NCI-H524 treated with DMSO at 0.1 percent for 48 hours (cell line): Measurements from ENCODE around the gene CIROP.

Experiments
- DNase-seq: peaks from one replicate; lab custom pipeline; 2025; lab: John Stamatoyannopoulos, UW

The CIROP gene

DNA sequence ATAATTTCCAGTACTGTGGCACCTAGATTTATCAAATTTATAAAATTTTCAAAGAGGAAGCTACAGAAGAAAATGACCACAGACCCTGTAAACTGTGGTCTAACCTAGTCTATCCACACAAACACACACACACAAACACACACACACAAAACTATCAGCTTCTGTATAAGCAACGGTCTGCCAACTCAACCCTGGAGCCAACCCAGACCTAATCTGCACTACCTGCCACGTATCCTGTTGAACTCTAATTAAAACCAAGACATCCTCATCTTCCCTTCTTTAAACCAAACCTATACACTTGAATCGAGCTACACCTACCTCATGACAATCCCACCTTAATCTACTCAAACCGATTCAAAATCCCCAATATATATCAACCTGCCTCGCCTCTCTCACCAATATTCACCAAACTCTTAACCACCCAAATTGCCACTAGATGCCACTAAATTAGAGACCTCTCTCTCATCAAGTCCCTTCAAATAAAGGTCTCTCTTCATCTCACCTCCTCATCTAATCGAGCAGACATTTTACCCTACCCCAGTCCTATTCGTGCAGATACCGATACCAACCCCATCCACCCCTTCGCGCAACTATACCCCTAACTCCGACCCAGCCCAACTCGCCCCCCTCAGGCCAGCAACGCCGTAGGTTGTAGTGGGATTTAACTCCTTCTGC lies 10.7 kb downstream of the CIROP start:
- no peak for DNase-seq

DNA sequence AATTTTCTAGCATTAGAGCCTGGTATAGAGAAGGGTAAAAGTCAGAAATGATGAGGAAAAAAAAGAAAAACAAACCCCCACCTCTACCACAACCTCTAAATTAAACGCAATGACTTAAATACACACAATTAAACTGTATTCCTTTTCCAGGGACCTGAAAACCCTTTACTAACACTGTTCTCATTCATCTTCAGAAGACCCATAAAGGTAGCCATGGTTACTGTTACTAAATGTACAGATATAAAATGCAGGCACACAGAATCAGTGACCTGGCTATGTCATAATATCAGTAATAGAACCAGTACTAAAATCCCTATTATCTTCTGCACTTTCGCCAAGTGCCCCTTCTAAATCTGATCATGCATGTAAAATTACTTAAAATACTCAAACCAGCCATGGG lies 11.3 kb downstream of the CIROP start:
- no peak for DNase-seq

DNA sequence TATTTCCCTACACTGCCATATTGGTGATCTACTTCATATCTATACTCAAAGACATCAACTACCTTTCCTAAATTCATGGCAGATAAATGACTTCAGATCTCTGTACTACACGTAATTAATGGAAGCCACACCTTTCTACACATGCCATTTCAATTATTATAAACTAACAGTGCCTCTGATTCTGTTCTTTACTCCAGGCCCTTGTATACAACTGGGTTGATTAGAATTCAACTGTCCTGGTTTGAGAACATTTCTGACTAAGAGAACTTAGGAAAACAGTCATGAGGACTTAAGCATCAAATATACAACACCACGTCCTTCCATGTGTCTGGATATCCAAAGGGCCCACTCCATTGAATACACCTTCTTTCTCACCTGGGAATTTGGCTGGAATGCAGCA lies 11.7 kb downstream of the CIROP start:
- DNase-seq, result no peak

DNA sequence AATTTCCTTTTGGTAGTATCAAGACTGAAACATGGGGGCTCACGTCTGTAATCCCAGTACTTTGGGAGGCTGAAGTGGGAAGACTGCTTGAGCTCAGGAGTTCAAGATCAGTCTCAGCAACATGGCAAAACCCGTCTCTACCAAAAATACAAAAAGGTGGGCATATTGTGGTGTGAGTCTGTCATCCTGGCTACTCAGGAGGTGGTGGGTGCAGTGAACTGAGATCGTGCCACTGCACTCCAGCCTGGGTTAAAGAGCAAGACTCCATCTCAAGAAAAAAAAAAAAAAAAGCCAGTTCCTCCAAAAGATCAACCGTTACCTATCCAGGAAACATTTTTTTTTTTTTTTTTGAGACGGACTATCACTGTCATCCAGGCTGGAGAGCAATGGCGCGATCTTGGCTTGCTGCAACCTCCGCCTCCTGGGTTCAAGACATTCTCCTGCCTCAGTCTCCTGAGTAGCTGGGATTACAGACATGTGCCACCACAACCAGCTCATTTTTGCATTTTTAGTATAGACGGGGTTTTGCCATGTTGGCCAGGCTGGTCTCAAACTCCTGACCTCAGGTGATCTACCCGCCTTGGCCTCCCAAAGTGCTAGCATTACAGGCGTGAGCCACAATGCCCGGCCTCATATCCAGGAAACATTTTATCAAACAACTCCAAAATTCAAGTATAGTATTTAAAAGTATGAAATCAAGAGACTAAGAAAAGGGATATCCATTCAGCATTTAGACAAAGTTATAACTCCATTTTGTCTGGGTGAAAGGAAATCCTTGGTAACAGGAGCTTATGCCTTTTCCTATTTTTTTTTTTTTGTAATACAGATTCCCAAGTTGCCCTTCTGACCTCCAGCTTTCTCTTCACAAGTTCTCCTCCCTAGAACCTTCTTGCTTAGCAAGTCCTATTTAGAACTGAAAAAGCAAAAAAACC lies 13.2 kb downstream of the CIROP start:
- DNase-seq, result no peak

DNA sequence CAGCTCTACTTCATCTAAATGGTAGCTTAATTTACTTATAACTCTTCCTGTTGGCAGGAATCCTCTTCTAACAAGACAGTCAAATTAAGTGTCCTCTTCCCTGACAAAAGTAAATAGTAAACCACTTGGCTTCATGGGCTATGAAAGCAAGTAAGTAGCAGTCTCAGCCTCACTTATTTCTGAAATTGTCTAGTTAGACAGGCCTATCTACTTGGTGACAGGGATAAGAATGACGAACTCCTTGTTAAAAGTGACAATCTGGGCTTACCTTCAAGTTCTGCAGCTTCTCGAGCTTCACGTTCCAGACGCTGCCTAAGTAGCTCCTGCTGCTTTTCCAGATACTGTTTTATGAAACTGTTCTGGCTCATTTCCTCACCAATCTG lies 14.5 kb downstream of the CIROP start:
- DNase-seq, result no peak

DNA sequence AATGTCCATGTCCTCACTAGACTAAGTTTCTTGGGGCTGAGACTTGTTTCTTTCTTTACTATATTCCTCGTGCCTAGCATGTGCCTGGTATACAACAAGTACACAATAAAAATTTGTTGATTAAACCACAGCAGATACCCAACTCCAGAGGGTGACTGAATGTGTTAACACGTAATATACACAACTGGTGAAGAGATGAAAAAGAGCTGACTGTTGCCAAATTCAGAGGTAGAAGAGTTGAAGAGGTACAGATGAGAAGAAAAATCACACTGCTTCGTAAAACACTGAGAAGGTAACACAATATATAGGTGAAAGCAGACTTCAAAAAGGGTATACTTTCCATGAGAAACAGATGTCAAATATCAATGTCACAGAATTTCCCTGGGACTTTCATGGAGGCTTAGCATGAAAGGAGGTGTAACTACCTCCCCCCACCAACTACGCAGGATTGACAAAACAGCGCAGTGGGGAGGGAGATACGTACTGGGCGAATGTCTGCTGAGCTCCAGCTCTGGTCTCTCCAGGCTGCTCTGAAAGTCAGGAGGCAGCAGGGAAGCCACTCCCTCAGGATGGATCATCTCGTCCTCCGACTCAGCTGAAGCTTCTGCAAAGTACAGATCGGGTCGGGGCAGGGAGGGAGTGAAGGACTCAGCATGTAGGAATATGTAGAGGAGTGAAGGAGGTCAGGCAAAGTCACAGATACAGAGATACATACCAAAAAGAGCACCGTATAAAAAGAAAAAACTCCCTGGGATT lies 15.1 kb downstream of the CIROP start:
- DNase-seq, result no peak

DNA sequence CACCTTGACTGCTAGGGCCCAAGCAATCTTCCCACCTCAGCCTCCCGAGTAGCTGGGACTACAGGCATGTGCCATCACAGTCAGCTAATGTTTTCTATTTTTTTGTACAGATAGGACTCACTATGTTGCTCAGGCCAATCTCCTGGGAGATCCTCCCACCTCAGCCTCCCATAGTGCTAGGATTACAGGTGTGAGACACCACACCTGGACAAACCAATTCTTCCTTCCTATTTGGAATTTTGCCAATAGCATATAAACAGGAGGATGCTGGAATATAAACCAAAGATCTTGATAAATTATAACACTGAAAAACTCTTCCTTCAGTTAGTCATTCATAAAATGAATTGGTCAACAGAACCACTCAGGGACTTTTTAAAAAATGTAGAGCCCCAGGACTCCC lies 18.2 kb downstream of the CIROP start:
- DNase-seq, result no peak

DNA sequence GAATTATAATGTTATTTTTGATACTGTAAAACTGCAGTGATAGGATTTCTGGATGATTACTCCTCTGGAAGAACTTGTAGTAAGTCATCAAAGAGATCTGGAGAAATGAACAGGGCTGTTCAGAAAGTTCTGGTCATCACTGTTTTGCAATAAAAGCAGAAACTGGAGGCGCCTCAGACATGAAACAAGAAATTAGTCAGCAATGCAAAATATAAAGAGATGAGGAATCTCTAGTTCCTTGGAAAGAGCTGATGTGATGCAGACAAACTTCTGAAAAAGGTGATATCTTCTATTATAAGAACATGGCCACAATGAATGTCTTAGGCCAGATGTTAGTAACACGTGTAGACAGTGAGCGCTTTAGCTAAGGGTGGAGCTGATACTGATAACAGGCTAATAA lies 19.3 kb downstream of the CIROP start:
- no peak for DNase-seq

DNA sequence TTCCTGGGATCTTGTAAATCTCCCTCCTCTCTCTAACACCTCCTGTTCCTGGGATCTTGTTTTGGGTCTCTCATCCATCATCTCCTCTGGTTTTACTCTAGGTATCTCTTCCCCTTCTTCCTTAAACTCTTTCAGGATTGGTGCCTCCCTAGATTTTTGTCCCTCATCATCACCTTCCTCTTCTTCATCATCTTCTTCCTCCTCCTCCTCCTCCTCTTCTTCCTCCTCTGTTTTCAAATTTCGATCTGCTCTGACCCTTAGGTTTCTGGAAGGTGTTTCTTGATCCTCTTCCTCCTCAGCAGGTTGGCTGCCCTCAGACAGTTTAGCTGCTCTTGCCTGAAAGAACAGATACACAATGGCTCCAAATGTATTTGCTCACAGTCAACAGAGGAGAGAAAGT lies 24.3 kb downstream of the CIROP start:
- no peak for DNase-seq

DNA sequence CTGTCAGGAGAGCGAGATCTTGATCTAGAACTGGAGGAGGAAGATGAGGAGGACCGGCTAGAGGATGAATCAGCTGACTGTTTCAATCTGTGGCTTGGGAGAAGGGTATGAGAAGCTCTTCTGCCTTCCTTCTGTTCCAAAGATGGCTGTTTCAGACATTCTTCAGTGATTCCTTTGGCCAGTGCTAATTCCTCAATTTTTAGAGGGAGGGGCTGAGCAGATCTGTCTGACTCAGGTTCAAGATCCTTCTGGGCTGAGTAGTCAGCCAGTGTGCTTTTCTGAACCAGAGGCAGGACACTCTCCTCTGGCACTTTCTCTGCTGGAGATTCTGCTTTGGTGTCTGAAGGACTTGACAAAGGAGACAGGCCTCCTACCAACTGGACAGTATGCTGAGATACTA lies 25.1 kb downstream of the CIROP start:
- no peak for DNase-seq

DNA sequence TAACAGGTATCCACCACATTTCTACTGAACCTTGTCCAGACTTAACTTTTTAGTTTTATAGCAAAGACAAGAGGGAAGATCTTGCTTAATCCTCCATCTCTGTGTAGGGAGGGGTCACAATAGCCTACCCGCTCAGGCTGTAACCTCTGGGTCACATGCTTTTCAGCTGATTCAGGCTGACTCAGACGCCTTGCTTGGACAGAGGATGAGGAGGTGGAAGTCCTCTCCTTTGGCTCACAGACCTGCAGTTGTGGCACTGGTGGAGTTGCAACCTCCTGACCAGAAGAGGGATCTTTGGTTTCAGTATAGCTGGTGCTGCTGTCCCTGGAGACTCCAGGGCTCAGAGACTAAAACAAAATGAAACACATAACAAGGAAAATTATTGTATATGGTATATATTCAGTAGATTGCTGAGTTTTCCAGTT lies 26.1 kb downstream of the CIROP start:
- no peak for DNase-seq

DNA sequence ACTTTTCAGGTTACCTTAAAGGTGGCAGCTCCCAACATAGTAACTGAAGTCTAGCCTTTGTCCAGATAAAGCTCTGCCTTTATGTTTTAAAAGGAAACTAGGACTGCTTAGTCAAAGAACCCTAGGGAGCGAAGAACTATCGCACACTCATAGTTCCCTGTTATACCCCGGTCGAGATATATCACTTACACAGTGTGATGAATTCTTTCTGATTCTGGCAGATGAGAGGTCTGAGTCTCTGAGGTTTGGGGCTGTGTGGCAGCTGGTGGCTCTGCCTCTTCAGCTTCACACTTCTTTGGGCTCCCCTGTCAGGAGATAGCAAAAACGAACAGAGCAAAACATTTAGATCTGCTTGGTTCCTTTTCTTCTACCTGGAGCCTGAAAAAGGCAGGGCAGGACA lies 26.8 kb downstream of the CIROP start:
- no peak for DNase-seq

DNA sequence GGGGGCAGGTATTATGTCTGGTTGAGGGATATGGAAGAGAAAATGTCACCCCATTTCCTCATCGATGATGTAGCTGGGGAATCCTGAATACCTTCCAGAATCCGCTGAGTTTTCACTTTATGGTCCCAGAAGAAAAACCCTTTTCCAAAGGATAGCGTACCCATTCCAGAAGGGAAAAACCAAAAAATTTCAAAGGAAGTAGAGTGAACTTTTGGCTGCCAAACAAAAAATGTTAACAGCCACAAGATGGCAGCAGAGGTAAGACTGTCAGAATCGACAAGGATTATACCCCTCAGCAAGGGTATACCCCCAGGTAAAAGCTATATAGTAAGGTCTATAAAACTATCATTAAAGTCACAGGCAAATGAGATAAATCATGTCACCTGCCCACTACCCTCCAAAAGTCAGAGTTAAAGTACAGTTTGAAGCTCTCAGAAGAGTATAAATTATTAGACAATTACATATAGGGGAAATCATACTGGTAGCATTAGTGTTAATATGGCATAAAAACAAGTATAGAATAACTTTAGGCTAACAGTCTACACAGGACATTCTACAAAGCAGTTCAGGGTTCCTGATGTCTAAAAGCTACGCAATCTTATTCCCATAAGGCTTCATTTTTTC lies 27.9 kb downstream of the CIROP start:
- no peak for DNase-seq

DNA sequence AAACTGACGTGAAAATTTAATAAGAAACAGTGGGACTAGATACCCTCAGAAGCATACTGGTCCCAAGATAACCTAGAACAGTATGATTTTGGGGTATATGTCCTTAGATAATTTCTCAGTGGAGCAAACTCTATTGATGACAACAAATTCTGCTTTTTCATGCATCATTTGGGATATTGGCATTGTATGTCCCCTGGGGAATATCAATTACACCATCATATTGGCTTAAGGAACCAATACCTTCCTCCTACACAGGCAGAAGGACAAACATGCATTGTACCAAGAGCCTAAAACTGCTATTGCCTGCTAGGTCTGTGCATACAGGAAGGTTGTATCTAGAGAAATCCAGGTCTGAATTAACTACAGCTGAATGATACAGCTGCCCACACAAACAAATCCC lies 29.9 kb downstream of the CIROP start:
- DNase-seq, result no peak

DNA sequence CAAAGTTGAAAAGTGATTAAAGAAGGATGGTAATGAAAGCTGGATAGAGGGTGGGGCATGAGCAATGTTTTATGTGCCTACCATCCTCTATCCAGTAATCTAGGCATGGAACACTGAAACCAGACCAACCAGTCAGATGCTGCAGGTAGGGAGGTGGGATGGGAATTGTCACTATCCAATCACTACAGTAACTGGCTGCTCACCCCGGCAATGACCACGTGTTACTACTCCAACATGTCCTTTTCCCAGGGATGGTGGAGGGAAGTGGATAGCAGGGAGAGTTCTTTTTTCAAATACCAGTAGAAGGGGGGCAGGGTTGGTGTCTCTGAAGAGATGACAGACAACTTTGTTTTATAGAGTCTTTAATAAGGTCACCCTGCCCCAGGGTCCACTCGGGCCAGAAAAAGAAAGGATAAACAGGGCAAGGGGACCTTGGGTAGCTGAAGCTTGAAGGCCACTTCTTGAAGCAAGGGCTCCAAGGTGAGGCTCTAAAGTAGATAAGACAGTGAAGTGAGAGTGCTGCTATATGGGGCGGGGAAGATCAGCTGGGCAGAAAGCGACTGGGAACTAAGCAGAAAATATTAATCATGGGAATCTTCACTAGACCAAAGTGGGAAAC lies 32.8 kb downstream of the CIROP start:
- no peak for DNase-seq

DNA sequence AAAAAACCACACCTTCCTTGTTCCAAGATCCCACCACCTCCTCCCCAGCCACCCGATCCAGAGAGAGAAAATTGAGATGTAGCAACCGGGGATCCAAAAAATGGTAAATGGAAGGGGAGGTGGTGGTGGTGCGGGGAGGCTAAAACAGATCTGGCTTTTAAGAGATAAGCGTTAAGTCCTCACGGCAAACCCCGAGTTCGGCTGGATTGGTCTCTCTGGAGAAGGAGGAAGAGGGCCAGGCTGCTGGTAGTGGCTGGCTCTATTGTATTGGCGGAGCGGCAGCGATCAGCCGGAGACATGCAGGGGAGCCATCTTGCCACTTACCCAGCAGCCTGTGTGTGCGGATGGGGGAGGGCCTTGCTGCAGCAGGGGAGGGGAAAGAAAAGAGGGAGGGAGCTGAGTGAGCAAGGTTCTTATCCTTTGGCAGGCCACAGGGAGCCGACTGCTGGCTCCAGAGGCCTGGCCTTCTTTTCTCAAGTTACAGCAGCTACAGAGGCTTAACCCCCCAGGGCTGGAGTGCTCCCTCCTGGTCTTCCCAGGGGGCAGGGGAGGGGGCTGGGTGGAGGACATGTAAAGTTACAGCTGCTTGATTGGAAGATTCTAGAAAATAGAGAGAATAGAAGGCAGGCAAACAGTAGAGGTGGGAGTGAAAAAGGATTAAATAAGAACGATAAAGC lies 33.4 kb downstream of the CIROP start:
- no peak for DNase-seq

DNA sequence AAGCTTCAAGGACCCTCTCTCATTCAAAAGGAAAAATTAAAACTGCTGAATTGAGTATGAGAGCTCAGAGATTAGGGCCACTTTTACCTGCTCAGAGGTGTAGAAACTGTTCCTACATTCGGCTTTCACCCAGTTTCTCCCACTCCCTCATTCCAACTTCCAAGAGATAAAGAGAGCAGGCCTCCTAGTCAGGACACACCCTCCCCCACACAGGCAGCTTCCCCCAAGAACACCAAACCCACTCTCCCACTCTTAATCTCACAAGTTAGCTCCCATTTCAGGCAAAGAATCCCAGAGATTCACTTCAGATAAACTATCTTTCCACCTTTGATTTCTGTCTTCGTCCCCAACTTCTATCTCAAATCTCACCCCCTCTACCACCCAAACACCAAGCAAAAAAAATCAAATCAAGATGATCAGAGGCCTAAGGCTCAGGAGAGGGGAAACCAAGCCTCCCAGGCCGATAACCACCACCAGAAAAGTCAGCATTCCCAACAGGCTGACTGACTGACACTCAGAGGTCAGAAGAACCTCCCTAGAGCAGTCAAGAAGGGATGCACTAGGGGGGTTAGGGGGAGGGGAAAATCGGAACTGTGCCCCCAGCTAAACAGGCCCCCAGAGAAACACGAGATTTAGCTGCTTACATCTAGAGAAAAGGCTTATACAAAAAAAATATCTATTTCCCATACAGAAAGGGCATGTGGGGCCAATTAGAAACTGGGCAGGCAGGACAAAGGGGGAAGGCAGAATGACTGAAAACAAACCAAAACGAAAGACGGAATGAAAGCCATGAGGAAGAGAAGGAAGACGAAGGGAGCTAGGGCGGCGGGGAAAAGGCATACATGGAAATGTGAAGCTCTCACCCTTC lies 34.3 kb downstream of the CIROP start:
- no peak for DNase-seq

DNA sequence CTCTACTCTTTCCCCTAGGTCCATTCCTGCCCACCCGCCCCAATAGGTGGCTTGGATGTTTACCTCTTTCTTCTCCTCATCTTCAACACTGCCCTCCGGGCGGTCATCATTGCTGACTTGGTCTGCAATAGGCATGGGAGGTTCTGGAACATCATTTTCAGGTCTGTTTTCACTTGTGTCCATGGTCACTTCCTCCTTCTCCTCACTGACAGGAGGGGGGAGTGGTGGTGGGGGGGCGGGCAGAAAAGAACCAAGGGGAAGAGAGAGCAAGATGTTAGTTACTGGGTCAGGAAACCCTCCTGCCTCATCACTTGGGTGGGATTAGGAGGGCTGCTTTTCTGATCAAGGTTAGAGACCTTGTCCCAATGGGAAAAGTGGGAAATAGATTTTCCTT lies 35.4 kb downstream of the CIROP start:
- no peak for DNase-seq

DNA sequence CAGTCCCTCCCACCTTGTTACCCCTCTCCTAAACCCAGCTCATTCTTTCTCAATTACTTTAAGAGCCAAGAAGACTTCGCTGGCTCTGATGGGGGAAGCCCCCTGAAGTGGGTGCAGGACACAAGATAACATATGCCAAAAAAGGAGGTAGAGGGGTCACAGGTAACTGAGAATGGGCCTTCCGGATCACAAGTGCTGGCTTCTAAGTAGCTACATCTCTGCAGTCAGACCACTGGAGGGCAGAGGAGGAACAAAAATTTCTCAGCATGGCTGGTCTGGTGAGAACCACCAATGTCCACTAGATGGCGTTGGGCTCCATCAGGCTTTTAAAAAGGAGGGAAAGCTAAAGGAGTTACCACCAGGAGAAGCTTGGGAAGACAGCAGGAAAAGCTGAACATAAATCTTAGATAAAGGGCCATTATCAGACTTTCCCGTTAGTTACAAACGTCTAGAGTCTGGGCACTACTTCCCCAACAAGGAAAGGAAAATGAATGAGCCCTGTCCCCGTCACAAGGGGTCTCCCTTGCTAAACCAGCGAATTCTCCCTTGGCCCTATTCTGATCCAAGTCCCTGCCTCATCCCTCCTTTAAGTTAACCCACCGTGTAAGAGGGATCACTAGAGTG lies 35.9 kb downstream of the CIROP start:
- no peak for DNase-seq
